Effector memory CD4-positive, alpha-beta T cell (primary cell): Measurements from ENCODE around the gene C1orf198.

Experiments used
- DNase-seq, 3 donors: peaks; one replicate each; pipeline ENCODE4 v3.0.0-alpha.2; 2020
- H3K27ac ChIP-seq: 2 replicates; pipeline ENCODE4 v1.7.0; 2013; ENCODE audit warnings: mild to moderate bottlenecking, low read length, moderate library complexity; ENCODE audit not compliant: insufficient read depth, poor library complexity, severe bottlenecking
- H3K27me3 ChIP-seq: replicated peaks from 2 replicates; pipeline ENCODE4 v1.7.0; 2013; ENCODE audit warnings: mild to moderate bottlenecking, low read length; ENCODE audit not compliant: insufficient read depth, control insufficient read depth, poor library complexity, severe bottlenecking
- H3K36me3 ChIP-seq: 2 replicates; pipeline ENCODE4 v1.7.0; 2013; ENCODE audit warnings: mild to moderate bottlenecking, low read length, moderate library complexity; ENCODE audit not compliant: control insufficient read depth, insufficient read depth
- H3K4me1 ChIP-seq: 2 replicates; pipeline ENCODE4 v1.7.0; 2013; ENCODE audit warnings: low read length, mild to moderate bottlenecking; ENCODE audit not compliant: control insufficient read depth, insufficient read depth, poor library complexity, severe bottlenecking
- H3K4me3 ChIP-seq: 2 replicates; pipeline ENCODE4 v1.7.0; 2013; ENCODE audit warnings: low read length, low read depth, mild to moderate bottlenecking; ENCODE audit not compliant: insufficient read depth, poor library complexity, severe bottlenecking
- H3K9me3 ChIP-seq: 2 replicates; pipeline ENCODE4 v1.7.0; 2013; ENCODE audit warnings: mild to moderate bottlenecking, low read length, moderate library complexity; ENCODE audit not compliant: control insufficient read depth

Gene C1orf198

DNA sequence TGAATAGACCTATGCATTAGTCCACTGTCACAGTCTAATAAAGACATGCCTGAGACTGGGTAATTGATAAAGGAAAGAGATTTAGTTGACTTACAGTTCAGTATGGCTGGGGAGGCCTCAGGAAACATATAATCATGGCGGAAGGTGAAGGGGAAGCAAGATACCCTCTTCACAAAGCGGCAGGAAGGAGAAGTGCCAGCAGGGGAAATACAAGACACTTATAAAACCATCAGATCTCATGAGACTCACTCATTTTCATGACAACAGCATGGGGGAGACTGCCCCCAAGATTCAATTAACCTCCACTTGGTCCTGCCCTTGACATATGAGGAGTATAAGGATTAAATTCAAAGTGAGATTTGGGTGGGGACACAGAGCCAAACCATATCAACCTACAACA lies 61.8 kb downstream of the C1orf198 start:
- Histone ChIP-seq H3K4me1 (no peaks in the 10 kb centered on the region), H3K36me3 (no peaks in the 10 kb centered on the region), H3K27ac (no peak overlapping the region), H3K27me3 (no peaks in the 10 kb centered on the region), H3K9me3 (no peaks in the 10 kb centered on the region), H3K4me3 (no peak overlapping the region)
- no peak for DNase-seq

DNA sequence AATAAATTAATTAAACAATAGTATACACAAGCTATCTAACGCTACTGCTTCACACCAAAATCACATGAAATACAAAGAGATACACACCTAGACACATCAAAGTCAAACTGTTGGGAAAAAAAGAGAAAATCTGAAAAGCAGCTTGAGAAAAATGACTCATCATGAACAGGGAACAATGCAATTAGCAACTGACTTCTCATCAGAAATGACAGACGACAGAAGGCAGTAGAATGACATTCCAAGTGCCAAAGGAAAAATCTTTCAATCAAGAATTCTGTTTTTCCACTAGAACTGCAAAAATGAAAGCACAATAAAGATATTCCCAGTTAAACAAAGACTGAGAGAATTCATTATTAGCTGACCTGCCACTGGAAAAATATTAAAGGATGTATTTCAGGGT lies 63.9 kb downstream of the C1orf198 start:
- H3K27ac ChIP-seq, result no peak overlapping the region
- H3K9me3 ChIP-seq, result no peaks in the 10 kb centered on the region
- no peak overlapping the region for H3K4me3 ChIP-seq
- no peaks in the 10 kb centered on the region for H3K4me1 ChIP-seq
- no peaks in the 10 kb centered on the region for H3K36me3 ChIP-seq
- no peaks in the 10 kb centered on the region for H3K27me3 ChIP-seq
- DNase-seq, result no peak

GRCh38 chr1:230800891-230801840 lies 67.2 kb downstream of the C1orf198 start:
- no peaks in the 10 kb centered on the region for H3K36me3 ChIP-seq
- no peaks in the 10 kb centered on the region for H3K9me3 ChIP-seq
- DNase-seq, result no peak
- H3K4me3 ChIP-seq, result no peak overlapping the region
- no peaks in the 10 kb centered on the region for H3K27me3 ChIP-seq
- H3K4me1 ChIP-seq, result no peaks in the 10 kb centered on the region
- no peak overlapping the region for H3K27ac ChIP-seq

DNA sequence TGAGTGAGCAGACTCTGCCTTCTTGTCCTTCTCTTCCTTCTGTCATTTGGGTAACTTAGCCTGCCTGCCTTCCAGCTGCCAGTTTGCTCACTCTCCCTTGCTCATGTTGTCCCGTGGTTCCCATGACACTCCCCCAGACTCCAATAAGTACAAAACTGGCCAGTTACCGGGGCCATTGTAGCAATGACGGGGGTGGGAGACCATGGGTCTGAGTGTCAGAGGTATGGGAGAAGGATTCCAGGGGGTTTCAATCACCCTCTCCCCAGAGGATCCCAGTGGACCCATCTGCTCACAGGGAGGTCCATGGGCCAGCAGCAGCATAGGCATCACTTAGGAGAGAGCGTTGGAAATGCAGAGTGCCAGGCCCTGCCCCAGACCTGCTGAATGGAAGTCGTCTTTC lies 69.8 kb downstream of the C1orf198 start:
- H3K27me3 ChIP-seq, result no peaks in the 10 kb centered on the region
- no peak overlapping the region for H3K27ac ChIP-seq
- no peak overlapping the region for H3K4me3 ChIP-seq
- no peaks in the 10 kb centered on the region for H3K9me3 ChIP-seq
- no peaks in the 10 kb centered on the region for H3K4me1 ChIP-seq
- H3K36me3 ChIP-seq, result no peaks in the 10 kb centered on the region
- DNase-seq, result no peak

DNA sequence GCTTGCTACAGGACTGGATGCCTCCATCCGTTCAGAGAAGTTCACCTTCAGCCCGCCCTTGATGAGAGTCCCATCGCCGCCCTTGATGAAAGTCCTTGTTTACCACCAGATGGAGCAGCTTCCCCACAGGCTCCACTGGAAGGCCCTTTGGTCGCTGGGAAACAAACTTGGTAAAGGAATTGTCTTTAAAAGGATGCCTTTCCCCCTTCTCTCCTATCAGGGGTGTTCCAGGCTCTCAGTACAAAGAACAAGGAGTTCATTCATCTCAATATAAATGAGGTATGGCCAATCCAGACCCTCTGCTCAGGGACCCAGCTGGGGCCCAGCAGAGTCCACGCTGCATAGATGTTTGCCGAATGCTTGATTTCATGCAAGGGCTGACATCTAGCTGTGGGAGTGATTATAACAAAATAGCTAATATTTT lies 70.4 kb downstream of the C1orf198 start:
- Histone ChIP-seq H3K27me3 (no peaks in the 10 kb centered on the region), H3K27ac (no peak overlapping the region), H3K4me3 (no peak overlapping the region), H3K4me1 (no peaks in the 10 kb centered on the region), H3K36me3 (no peaks in the 10 kb centered on the region), H3K9me3 (no peaks in the 10 kb centered on the region)
- DNase-seq, result no peak

DNA sequence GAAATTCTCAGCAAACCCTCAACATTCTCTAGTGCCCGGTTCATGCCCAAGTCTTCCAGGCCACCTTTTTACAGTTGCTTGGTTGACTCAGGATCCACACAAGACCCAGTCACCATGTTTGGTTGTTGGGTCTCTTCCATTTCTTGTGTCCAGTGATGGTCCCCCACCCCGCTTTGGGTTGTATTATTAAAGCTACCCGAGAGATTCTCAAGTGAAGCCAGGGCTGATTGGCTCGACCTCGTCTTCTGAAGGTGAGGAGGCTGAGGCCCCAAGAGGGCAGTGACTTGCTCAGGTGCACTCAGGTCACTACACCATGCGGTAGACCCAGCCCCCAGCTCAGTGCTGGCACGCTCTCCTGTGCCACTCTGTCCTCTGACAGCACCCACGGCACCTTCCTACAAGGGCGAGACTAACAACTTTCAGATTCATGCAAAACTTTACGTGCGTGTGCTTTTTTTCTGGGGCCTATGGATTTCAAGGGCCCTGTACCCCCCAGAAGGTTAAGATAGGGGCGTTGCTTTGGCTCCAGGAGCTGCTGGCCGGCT lies 70.9 kb downstream of the C1orf198 start:
- Histone ChIP-seq H3K4me1 (no peaks in the 10 kb centered on the region), H3K9me3 (no peaks in the 10 kb centered on the region), H3K27me3 (no peaks in the 10 kb centered on the region), H3K27ac (no peak overlapping the region), H3K36me3 (no peaks in the 10 kb centered on the region), H3K4me3 (no peak overlapping the region)
- no peak for DNase-seq

DNA sequence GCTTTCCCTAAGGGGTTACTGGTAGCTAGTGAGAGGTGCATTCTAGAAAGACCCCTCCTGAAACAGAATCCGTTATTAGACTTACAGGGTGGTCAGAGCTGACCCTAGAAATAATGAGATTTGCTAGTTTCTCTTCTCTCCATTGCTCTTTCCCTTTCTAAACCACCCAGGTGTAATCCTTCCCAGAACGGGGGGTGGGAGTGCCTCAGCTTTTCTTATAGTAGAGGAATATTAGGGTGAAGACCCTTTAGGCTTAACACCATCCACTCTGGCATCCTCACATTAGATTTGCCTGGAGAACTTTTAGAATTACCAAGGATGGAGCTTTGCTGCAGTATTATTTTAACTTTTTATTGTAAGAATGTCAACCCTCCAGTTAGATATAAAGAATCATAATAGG lies 71.7 kb downstream of the C1orf198 start:
- H3K36me3 ChIP-seq, result no peaks in the 10 kb centered on the region
- H3K27ac ChIP-seq, result no peak overlapping the region
- no peaks in the 10 kb centered on the region for H3K4me1 ChIP-seq
- H3K9me3 ChIP-seq, result no peaks in the 10 kb centered on the region
- no peak overlapping the region for H3K4me3 ChIP-seq
- no peak for DNase-seq
- H3K27me3 ChIP-seq, result no peaks in the 10 kb centered on the region

- Histone ChIP-seq H3K9me3 (no peaks in the 10 kb centered on the region), H3K27me3 (no peaks in the 10 kb centered on the region), H3K27ac (no peak overlapping the region), H3K36me3 (no peaks in the 10 kb centered on the region), H3K4me3 (no peak overlapping the region), H3K4me1 (no peaks in the 10 kb centered on the region)
- DNase-seq, result no peak
These were observed 73.3 kb downstream of the C1orf198 start for GRCh38 chr1:230794871-230795605.

GRCh38 chr1:230794431-230794830 lies 73.9 kb downstream of the C1orf198 start:
- Histone ChIP-seq H3K36me3 (no peaks in the 10 kb centered on the region), H3K4me1 (no peaks in the 10 kb centered on the region), H3K27ac (no peak overlapping the region), H3K4me3 (no peak overlapping the region), H3K27me3 (no peaks in the 10 kb centered on the region), H3K9me3 (no peaks in the 10 kb centered on the region)
- DNase-seq, result no peak

- no peak overlapping the region for H3K4me3 ChIP-seq
- H3K27ac ChIP-seq, result no peak overlapping the region
- no peaks in the 10 kb centered on the region for H3K4me1 ChIP-seq
- no peak for DNase-seq
- H3K36me3 ChIP-seq, result no peaks in the 10 kb centered on the region
- H3K27me3 ChIP-seq, result no peaks in the 10 kb centered on the region
- H3K9me3 ChIP-seq, result no peaks in the 10 kb centered on the region
These were observed 74.9 kb downstream of the C1orf198 start for GRCh38 chr1:230793463-230793745.
